GM12892 (cell line): ENCODE measurements around the gene ARHGEF4.

Experiments
- POLR2AphosphoS5 ChIP-seq: IDR thresholded peaks from 2 replicates; pipeline ENCODE4 v1.6.1; 2011; ENCODE audit warnings: low read depth, low read length, control low read depth
- TAF1 ChIP-seq: IDR thresholded peaks from 2 replicates; pipeline ENCODE4 v1.6.1; 2011; ENCODE audit warnings: low read depth, mild to moderate bottlenecking, control low read depth, low read length, borderline replicate concordance

- TF ChIP-seq TAF1 (no peak), POLR2AphosphoS5 (no peak)
These were observed 240.0 kb downstream of the ARHGEF4 start for GRCh38 chr2:131076707-131077106.
